Stimulated activated CD4-positive, alpha-beta T cell treated with anti-CD3 and anti-CD28 coated beads, Interleukin-15, amount 100 ng/mL, for 48 hours (primary cell): ENCODE measurements around the gene MORC1.

ENCODE experiments used
- DNase-seq, 2 donors: peaks; one replicate each; pipeline ENCODE4 v3.0.0-alpha.2; 2020; ENCODE audit warnings: low read depth in 2 of 2

The MORC1 gene

DNA sequence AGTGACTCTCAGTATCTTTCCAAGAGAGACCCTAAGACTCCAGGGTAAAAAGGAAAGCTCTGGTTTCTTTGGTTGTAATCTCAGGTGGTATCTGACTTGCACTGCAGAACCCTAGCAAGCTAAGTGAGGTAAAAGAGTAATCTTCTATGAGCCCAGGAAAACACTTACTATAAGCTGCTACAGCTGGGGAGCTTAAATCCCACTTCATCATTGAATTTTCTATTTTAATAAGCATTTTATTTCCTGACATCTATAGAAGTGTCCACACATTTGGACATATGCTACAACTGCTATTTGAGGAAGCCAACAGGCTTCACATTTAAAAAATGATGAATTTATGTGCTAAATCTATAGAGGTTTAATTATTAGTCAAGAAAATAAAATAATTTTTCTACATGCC is 91.1 kb downstream of the MORC1 start:
- DNase-seq = no peak

DNA sequence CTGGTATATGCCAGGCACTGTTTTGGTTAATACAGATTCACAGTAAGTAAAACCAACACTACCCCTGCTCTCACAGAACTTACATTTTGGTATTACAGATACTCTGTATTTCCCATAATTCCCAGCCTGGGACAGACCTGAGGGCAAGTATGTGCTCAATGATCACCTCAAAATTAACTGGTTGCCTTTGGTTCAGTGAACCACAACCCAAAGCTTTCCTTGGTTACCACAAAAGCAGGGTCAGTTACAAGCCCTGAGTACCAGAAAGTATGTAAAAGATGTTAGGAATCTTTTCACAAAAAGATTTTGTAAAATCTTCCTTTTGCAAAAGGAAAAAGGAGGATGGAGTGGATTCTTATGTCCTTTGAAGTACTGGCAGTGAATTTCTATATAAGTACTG is 92.0 kb downstream of the MORC1 start:
- DNase-seq = no peak

DNA sequence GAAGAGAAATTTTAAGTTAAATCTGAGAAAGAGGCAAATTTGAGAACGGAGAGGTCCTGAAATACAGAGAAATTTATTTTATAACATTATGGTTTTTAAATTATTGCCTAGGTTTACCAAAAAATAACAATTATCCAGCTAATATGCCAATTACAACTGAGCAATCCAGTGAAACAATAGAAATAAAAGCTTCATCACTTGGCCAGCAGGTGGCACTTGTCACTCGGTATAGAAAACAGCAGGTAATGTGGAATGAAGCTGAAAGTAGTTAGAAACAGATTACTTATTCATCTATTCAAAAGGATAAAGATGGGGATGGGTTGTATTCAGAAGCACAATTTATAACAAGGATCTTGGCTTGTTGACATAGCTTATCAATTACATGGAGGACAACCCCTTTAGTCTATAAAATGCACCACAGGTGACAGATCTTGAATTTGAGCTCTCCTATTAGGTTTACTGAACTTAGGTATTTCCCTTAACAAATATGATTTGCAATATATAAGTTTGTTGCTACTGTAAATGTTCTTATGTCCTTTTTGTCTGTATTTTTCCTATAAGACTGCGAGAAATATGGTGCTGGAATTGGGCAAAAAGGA is 94.2 kb downstream of the MORC1 start:
- peak in 1 of 2 donors; percentile 13 for DNase-seq

DNA sequence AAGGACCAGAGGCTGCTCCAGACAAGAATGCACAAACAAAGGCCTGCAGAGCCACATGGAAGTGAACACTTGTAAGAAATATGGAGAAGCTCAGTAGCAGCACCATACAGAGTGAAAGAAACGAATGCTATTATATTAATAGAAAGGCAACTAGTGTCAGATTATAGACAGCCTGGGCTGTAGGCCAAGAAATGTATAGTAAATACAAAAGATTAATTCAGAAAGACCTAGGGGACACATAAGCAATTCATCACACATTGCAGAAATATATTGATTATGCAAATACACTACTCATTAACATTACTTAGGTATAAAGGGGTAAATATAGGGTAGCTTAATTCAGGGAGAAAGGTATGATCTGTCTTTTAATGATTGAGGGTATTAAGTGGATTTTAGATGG is 94.8 kb downstream of the MORC1 start:
- no peak for DNase-seq

DNA sequence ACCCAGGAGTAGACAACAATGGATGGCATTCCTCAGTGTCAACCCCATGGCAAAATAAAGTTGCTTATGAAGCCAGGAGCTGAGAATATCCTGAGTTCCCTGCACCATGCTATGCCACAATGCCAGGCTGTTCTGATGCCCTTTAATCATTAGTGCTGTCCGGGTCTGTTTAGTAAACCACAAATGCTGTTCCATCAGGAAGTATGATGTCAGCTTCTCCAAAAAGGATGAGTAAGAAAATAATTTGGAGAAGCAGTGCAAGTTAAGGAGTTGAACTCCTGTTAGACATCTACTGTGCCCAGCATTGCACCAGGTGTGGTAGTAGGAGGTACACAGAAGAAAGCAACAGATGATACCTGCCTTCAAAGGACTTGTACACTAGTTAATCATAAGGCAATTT is 96.4 kb downstream of the MORC1 start:
- DNase-seq = no peak

DNA sequence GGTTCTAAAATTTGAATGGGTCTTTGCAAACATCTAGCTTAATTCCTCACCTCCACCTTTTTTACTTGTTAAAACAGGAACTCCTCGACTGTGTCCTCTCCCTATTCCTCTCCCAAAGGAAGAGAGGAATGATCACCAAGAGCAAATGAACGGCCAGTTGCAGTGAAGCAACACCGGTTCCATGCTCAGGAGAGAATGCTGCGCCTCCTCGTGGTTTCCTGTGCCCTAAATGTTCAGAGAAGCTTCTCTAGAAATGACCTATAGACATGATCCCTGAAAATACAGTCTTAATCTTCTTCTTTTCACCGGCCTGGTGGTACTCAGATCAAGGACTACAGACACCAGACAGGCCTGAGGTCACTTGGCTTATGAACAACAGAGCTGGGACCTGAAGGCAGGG is 99.1 kb downstream of the MORC1 start:
- DNase-seq = no peak

DNA sequence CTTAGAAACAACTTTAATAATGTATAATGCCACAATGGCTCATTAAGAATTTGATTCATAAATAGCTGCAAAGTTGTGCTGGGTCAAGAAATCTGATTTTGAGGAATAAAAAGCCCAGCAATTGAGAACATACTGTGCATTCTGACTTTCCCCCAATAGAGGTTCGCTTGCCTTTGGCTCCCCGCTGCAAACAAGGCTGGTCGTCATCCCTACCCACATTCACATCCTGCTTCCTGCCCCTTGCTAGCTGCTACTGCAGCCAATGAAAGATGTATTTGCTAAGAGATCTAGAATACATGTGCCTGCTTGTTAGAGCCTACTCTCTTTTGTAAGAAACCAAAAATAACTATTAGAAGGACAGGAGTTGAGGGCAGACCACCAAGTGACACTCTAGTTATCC is 112.5 kb downstream of the MORC1 start:
- DNase-seq = no peak

DNA sequence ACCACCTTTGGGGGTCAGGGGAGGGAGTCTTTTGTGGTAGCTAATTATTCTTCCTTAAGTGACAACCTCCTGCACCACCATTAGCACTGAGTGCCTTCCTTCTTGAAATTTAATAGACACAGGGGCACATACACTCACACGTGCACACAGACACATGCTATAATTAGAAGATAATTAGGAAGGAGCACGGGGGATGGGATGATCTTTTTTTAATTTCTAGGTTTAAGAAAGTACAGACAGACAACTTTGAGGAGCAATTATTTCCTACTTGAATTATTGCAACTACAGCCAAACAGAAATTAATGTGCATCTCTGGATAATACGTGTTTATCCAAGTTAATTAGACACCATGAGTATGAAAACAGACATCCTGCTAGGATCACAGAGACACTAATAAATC is 119.5 kb downstream of the MORC1 start:
- no peak for DNase-seq

DNA sequence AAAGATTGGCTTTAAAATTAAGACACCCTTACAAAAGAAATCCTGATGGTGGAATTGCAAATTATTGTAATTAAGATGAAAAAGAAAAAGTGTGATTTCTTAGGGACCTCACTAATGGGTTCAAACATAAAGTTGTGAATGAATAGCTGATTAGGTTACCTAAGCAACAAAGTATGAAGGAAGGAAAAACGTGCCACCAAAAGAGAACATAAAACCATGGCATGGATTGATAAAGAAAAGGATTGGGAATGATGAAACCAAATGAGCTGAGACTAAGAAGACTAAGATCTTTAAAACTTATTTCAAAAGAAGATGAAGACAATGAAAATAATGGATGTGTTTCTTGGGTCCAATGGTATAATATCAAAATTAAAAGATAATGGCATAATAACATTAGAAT is 132.1 kb downstream of the MORC1 start:
- no peak for DNase-seq

DNA sequence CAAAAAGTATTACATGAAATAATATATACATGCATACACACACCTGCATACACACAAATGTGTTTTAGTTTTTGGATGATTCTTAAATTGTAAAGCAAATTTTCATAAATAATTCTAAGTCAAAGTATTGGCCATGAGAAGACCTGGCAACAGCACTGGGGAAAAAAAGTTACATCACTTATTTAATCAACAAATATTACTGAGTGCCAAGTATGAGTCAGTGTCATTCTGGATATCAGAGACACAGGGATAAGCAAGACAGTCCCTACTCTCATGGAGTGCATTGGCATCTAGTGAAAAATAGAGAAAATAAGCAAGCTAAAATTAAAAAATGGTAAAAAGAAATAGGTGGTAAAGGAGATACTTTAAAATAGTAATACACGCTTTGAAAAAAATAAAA is 134.9 kb downstream of the MORC1 start:
- no peak for DNase-seq

DNA sequence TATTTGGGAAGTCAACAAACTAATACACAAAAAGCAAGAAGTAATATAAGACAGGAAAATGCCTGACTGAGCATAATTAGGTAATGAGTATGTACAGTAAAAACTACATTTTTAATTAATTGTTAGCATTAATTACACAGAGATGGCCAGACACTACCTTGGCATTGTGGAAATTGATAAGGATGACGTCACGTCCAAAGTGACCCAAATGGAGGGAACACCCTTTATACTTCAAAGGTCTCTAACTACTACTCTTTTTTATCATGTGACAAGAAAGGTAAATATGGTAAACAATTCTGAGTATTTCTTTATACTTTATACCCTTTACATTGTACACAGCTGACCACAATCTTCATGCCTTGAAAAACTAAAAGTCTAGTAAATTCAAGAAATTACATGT is 141.9 kb downstream of the MORC1 start:
- DNase-seq = no peak

DNA sequence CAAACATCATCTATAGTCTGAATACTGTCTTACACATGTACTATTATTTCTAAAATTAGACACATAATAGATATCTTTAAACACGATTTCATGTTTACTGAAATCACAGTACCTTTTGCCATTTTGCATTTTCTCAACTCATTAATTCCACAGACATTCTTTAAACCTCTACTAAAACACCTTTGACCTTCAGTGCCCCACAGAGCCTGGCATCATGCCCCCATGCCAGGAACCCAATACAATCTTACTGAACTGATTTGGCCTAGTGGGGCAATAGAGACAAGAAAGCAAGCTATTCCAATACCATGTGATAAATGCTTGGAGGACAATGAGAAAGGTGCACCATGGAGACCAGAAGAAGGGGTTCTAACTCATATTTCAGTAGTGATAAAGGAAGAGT is 144.9 kb downstream of the MORC1 start:
- DNase-seq = no peak

DNA sequence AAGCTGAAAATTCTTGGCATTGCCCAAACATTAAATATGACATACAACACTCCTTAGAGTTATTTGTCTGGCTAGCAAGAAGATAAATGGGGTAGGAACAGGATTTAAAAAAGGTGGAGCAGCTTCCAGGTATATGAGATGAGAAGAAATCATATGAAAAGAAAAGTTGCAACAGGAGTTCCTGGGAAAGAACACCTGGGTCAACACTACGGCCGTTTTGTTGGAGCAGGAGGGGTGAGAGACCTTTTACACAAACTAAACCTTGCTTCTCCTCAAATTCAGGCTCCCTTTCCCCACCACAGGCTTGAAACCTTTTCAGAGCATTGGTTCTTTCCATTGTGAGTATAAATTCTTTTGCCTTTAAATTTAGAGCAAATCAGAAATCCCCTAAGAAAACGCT is 145.5 kb downstream of the MORC1 start:
- DNase-seq = no peak

DNA sequence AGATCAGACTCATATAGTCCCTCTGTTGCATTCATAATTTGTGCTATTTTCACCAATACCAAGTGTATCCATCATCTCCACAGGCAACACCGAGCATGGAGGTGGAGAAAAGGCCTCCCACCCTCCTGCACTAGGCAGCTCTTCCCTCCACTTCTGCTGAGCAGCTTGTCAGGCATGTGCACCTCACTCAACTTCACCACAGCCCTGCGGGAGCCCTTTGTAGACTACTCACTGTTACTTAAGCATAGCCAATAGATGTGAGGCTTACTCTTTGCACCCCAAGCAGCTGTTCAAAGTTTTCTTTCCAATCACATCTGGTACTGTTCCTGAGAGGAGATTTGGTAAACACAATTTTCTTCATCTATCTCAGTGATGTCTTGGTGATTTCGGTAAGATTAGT is 147.4 kb downstream of the MORC1 start:
- no peak for DNase-seq

DNA sequence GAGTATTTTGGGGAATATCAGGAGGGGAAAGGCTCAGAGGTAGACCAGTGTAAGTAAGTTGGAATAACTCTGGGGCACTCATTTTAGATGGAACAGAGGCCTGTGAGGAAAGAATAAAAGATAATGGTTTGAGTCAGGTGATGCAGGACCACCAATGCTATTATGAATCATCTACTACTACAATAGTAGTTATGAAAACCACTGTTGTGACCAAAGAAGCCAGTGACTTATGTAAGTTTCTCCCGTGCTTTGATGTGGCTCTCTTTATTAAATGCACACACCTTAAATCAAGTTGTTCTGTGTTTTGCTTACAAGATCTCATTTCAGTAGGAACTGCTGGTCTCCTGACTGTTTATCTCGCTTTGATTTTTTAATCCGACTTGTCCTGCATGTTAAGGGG is 151.2 kb downstream of the MORC1 start:
- no peak for DNase-seq

DNA sequence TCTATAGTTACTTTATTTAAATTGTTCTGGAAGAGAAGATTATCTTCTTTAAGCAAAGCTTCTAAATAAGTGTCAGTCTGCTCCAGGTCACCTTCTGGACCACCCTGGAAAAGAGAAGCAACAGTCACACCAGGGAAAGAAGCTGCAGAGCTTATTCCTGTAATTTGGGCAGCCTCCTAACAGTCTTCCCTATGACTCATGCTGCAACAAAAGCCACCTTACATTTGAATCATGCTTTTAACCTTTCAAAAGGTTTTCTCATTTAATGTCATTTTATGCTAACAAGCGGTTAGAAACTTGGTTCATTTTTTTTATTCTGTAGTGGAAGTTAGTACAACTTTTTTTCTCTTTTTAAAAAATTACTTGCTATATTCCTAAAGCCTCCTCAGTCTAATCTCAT is 158.9 kb downstream of the MORC1 start:
- no peak for DNase-seq

DNA sequence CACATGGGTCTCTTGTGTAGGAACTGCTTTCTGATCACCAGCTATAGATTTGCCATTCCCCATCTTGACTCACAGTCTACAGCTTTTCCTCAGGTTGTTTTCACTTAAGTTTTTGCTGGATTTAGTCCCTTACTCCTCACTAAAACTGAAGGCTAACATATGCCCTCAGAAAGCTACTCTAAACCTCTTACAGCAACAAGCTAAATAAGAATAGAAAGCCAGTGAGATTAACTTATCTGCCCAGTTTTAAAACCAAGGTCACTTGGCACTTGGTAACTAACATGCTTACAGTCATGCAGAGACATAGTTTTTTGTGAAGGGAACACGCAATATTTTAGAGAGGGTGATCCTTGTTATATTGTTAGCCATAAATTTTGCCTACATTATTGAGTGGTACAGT is 164.2 kb downstream of the MORC1 start, which contains the start of gene GUCA1C:
TSS of gene GUCA1C (minus strand) at position 180 of the 400 bp plus-strand sequence. CDS start at position 63, 117 bp downstream.
- no peak for DNase-seq

DNA sequence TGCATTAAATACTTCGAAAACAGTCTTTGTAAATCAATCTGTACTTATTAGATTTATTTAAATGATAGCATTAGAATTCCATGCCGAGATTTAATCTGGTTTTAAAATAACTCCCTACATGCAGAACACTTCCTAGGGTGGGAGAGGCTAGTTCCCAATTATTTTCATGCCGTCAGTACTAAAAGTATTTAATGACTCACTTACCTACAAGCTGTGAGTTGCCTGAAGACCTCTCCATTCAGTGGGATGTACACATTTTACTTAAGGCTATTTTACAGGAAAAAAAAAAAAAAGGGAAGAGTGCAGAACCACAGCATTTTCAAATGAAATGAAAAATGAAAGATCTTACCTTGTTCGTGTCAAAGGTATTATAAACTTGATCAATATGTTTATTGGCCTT is 164.7 kb downstream of the MORC1 start:
- DNase-seq = no peak

DNA sequence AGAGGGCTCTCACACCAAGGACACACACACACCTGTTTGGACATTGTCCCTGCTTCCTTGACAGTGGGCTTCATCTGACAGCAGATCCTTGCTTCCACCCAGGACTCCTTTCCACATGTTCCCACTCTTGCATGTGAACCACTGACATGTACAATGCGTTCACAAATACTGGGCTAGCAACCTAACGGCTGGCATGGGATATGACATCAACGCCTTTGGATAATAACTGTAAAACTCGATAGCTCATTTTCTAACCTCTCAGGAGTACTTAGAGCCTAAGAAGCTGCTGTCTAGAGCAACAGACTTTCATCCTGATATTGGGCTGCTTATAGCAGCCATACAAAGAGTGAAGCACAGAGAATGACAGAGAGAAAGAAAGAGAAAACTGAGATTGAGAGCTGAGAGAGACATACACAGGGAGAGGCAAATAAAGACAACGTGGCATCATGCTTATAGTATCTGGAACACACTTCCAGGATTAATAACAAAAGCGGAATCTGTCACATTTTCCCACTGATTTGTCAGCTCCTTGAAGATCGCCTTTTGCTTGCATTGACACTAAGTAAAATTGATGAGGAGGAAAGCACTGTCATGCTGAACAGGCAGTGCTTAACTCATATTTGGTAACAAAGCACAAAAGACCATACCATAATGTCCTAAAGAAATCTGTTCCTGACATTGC is 166.0 kb downstream of the MORC1 start:
- DNase-seq = no peak

DNA sequence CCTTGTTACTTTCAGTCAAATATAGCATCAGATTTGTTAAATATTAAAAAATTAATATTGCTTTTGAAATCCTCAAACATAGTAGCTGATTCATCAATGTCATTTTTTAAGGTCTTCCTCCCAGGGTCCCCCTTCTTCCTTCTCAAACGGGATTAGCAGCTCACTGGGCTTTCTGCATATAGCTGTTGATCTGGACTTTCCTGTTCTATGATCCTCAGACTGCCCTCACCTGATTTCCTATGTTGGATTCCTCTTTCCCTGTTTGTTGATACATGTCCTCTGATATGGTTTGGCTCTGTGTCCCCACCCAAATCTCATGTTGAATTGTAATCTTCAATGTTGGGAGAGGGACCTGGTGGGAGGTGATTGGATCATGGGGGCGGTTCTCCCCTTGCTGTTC is 170.1 kb downstream of the MORC1 start:
- no peak for DNase-seq

DNA sequence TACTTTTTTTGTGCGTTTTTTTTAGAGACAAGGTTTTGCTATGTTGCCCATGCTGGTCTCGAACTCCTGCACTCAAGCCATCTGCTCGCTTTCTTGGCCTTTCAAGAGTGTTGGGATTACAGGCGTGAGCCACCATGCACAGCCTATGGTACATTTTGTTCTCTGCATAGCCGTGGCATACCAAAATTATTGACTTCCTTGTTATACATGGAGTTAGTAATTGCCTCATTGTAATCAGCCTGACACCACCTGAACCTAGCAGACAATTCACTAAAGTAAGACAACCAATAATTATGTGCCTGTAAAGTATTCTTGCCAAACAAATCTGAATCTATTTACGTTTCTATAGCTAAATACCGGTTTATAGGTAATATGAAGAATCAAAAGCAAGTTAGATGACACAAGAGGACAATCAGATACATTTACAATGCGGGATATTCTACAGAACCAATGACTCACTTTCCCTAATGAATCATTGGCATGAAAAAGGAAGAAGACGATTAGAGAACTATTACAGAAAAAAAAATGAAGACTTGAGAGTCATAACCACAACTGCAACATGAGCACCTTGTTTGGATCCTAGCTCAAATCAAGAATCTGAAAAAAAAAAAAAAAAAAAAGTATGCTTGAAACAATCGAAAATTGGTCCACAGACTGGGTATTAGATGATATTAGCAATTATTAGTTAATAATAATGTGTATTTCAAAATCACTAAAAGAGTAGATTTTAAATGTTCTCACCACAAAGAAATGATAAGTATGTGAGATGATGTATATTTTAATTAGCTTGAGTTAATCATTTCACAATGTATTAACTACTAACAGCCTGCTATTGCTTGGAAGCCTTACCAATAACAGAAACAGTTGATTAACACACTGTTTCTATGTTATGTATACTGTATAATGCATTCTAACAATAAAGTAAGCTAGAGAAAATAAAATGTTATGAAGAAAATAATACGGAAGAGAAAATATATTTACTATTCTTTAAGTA is 171.3 kb downstream of the MORC1 start:
- no peak for DNase-seq

DNA sequence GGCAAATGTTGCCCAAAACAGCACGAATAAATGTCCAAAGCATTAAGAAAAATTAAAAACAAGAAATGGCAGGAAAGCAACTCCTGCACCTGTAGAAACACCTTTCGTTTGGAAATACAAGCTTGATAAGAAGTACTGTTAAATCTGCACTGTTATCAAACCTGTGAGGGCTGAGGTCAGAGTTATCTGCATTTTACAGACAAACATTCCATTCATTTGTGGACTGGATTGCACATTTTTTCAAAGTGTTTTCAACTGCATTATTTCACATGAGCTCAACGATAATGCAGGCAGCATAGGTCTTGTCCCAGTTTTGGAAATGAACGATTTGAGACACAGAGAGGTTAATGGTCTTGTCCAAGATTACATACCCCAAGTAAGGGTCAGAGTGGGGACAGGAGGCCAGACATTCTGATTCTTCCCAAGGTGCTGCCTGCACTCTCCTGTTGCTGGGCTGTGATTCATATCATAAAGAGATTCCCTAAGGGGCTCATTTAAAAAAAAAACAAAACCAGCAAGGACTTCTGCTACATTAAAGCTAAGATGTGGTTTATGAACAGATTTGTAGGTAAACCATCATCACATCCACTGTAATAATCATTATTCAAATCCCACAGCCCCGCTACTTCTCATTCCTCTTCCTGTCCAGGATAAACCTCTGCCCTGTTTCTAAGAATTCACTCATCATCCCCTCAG is 177.2 kb downstream of the MORC1 start:
- no peak for DNase-seq
